H1 (cell line): Measurements from ENCODE around the gene SEC31A. TPM values are rescaled to one million over a fixed set of nuclear protein-coding genes. Genes with fewer than 3 reads are reported as not detected.

ENCODE experiments used
- CTCF ChIA-PET: fragments of 300-600 bp; sonication (Branson Sonifier 250); formaldehyde crosslinking; loops from one replicate; lab custom pipeline; 2021; ENCODE audit not compliant: partially characterized antibody; lab: Charles Lee
- POLR2A ChIA-PET: fragments of 300-600 bp; sonication (Branson Sonifier 250); formaldehyde crosslinking; loops from one replicate; lab custom pipeline; 2021; ENCODE audit warnings: inconsistent platforms; ENCODE audit not compliant: partially characterized antibody; lab: Charles Lee
- DNase-seq, 2 experiments: peaks; one replicate each; pipeline versions ENCODE4 v3.0.0 to v3.0.0-alpha.2; 2010 to 2022; ENCODE audit warnings: low spot score in 2 of 2, low read depth in 1 of 2, mixed read lengths in 1 of 2
- FAIRE-seq: peaks from 2 replicates; lab custom pipeline; 2011; peaks lifted over from hg19 to GRCh38; lab: Jason Lieb, UNC
- H2AFZ ChIP-seq: 2 replicates; pipeline ENCODE4 v1.8.1; 2012; ENCODE audit warnings: low read length, inconsistent platforms
- H2AK5ac ChIP-seq: 2 replicates; pipeline ENCODE4 v1.6.1; 2013; ENCODE audit warnings: low read depth, low read length
- H2BK120ac ChIP-seq: replicated peaks from 2 replicates; pipeline ENCODE3; 2013; ENCODE audit warnings: low read depth, low read length, inconsistent platforms
- H2BK12ac ChIP-seq: 2 replicates; pipeline ENCODE4 v1.6.1; 2013; ENCODE audit warnings: low read depth, low read length
- H2BK15ac ChIP-seq: 2 replicates; pipeline ENCODE4 v1.6.1; 2013; ENCODE audit warnings: low read length
- H2BK20ac ChIP-seq: 2 replicates; pipeline ENCODE4 v1.6.1; 2013; ENCODE audit warnings: low read length
- H2BK5ac ChIP-seq: 2 replicates; pipeline ENCODE4 v1.6.1; 2013; ENCODE audit warnings: low read depth, low read length
- H3K14ac ChIP-seq: 2 replicates; pipeline ENCODE4 v1.6.1; 2013; ENCODE audit warnings: inconsistent platforms; ENCODE audit not compliant: insufficient read length
- H3K18ac ChIP-seq: 2 replicates; pipeline ENCODE4 v1.6.1; 2013; ENCODE audit warnings: low read length; ENCODE audit errors: extremely low read depth
- H3K23ac ChIP-seq: 2 replicates; pipeline ENCODE4 v1.6.1; 2013; ENCODE audit warnings: inconsistent platforms; ENCODE audit not compliant: insufficient read length
- H3K23me2 ChIP-seq: 2 replicates; pipeline ENCODE4 v1.6.1; 2013; ENCODE audit warnings: low read depth, low read length
- H3K27ac ChIP-seq: 2 replicates; pipeline ENCODE4 v1.6.1; 2011; ENCODE audit warnings: low read depth, low read length, inconsistent platforms
- H3K27me3 ChIP-seq, 4 experiments: replicated peaks in 1 of 4; 1 replicate in 1 of 4; 2 replicates in 3 of 4; pipeline versions ENCODE4 v1.6.1 to v1.8.1; 2011 to 2013; ENCODE audit warnings: low read length in 3 of 4, mild to moderate bottlenecking in 3 of 4, inconsistent platforms in 2 of 4, mixed read lengths in 2 of 4, moderate library complexity in 1 of 4; ENCODE audit not compliant: control insufficient read depth in 3 of 4, insufficient read depth in 3 of 4; ENCODE audit errors: extremely low read depth in 1 of 4
- H3K36me3 ChIP-seq, 4 experiments: 2 replicates each; pipeline versions ENCODE4 v1.6.1 to v1.8.1; 2011 to 2013; ENCODE audit warnings: mild to moderate bottlenecking in 4 of 4, low read length in 3 of 4, moderate library complexity in 2 of 4, control low read depth in 1 of 4, inconsistent platforms in 1 of 4; ENCODE audit not compliant: insufficient read depth in 4 of 4, control insufficient read depth in 2 of 4
- H3K4ac ChIP-seq: replicated peaks from 2 replicates; pipeline ENCODE3; 2013; ENCODE audit warnings: low read length, low read depth, mixed read lengths, inconsistent platforms; ENCODE audit not compliant: insufficient read length
- H3K4me1 ChIP-seq, 4 experiments: replicated peaks in 1 of 4; 1 replicate in 1 of 4; 2 replicates in 3 of 4; pipeline versions ENCODE4 v1.6.1 to v1.8.1; 2011 to 2013; ENCODE audit warnings: low read length in 3 of 4, inconsistent platforms in 2 of 4, mixed read lengths in 1 of 4; ENCODE audit not compliant: insufficient read depth in 4 of 4, control insufficient read depth in 3 of 4
- H3K4me2 ChIP-seq, 2 experiments: 2 replicates each; pipeline versions ENCODE4 v1.6.1 to v1.8.1; 2011 to 2013; ENCODE audit warnings: low read depth in 2 of 2, low read length in 2 of 2, control low read depth in 1 of 2, inconsistent platforms in 1 of 2, mild to moderate bottlenecking in 1 of 2; ENCODE audit not compliant: insufficient read depth in 1 of 2
- H3K4me3 ChIP-seq, 4 experiments: fragments of 200-600, 300-600 bp in 1 of 4; sonication (generic), shearing (Covaris generic), sonication (Bioruptor Twin) in 1 of 4; 2 replicates each; pipeline versions ENCODE4 v1.5.1 to v1.8.1; 2011 to 2016; ENCODE audit warnings: low read length in 4 of 4, low read depth in 3 of 4, control low read depth in 2 of 4, inconsistent platforms in 2 of 4, mild to moderate bottlenecking in 2 of 4, mixed read lengths in 1 of 4, moderate library complexity in 1 of 4; ENCODE audit not compliant: insufficient read depth in 2 of 4; ENCODE audit errors: extremely low read depth in 1 of 4
- H3K56ac ChIP-seq: replicated peaks from 2 replicates; pipeline ENCODE3; 2013; ENCODE audit warnings: low read depth, mild to moderate bottlenecking, mixed read lengths, low read length, inconsistent platforms; ENCODE audit not compliant: insufficient read length
- H3K79me1 ChIP-seq: 2 replicates; pipeline ENCODE4 v1.6.1; 2013; ENCODE audit warnings: low read depth, low read length, control low read depth
- H3K79me2 ChIP-seq, 2 experiments: 2 replicates each; pipeline versions ENCODE4 v1.6.1 to v1.8.1; 2012 to 2013; ENCODE audit warnings: low read length in 2 of 2, mild to moderate bottlenecking in 2 of 2, inconsistent platforms in 1 of 2; ENCODE audit not compliant: insufficient read depth in 2 of 2, control insufficient read depth in 1 of 2
- H3K9ac ChIP-seq, 4 experiments: replicated peaks in 1 of 4; 1 replicate in 1 of 4; 2 replicates in 3 of 4; pipeline versions ENCODE4 v1.6.1 to v1.8.1; 2011 to 2013; ENCODE audit warnings: low read depth in 3 of 4, low read length in 3 of 4, control low read depth in 2 of 4, mild to moderate bottlenecking in 2 of 4, moderate library complexity in 2 of 4, inconsistent platforms in 1 of 4; ENCODE audit errors: extremely low read depth in 1 of 4
- H3K9me3 ChIP-seq, 2 experiments: 2 replicates each; pipeline versions ENCODE4 v1.6.1 to v1.8.1; 2012 to 2013; ENCODE audit warnings: mild to moderate bottlenecking in 2 of 2, moderate library complexity in 2 of 2, control low read depth in 1 of 2, inconsistent platforms in 1 of 2, low read depth in 1 of 2, low read length in 1 of 2, mixed read lengths in 1 of 2; ENCODE audit not compliant: insufficient read depth in 2 of 2
- H4K20me1 ChIP-seq, 2 experiments: replicated peaks in 1 of 2; 2 replicates each; pipeline versions ENCODE3 to v1.8.1; 2011 to 2013; ENCODE audit warnings: inconsistent platforms in 2 of 2, low read length in 2 of 2, mild to moderate bottlenecking in 1 of 2; ENCODE audit not compliant: insufficient read depth in 2 of 2, control insufficient read depth in 1 of 2
- H4K5ac ChIP-seq: 2 replicates; pipeline ENCODE4 v1.6.1; 2013; ENCODE audit warnings: low read length, low read depth, mixed read lengths, inconsistent platforms; ENCODE audit not compliant: insufficient read length
- H4K8ac ChIP-seq: 2 replicates; pipeline ENCODE4 v1.8.0; 2013; ENCODE audit warnings: mild to moderate bottlenecking, moderate library complexity, low read length, inconsistent platforms; ENCODE audit not compliant: insufficient read depth; ENCODE audit errors: extremely low read depth
- H4K91ac ChIP-seq: replicated peaks from 2 replicates; pipeline ENCODE3; 2013; ENCODE audit warnings: low read length, mixed read lengths, inconsistent platforms; ENCODE audit not compliant: insufficient read length
- CBX5 ChIP-seq: fragments of 300-800, 300-1000 bp; sonication (generic); IDR thresholded peaks from 2 replicates; pipeline ENCODE4 v1.7.1; 2016; ENCODE audit warnings: antibody characterized with exemption, low read length, low read depth
- GTF2F1 ChIP-seq: IDR thresholded peaks from 2 replicates; pipeline ENCODE4 v1.6.1; 2012; ENCODE audit warnings: low read depth, low read length, improper control_type of control experiment, borderline replicate concordance
- NRF1 ChIP-seq: IDR thresholded peaks from 2 replicates; pipeline ENCODE4 v1.6.1; 2011; ENCODE audit warnings: mild to moderate bottlenecking, low read depth, low read length, improper control_type of control experiment
- RAD21 ChIP-seq, 2 experiments: IDR thresholded peaks in 1 of 2; conservative IDR thresholded peaks in 1 of 2; 2 replicates each; pipeline ENCODE4 v1.6.1; 2011; ENCODE audit warnings: low read depth in 2 of 2, low read length in 2 of 2, improper control_type of control experiment in 1 of 2, inconsistent platforms in 1 of 2, mild to moderate bottlenecking in 1 of 2, moderate library complexity in 1 of 2
- RNF2 ChIP-seq: fragments of 200-900, 300-1000 bp; sonication (generic); IDR thresholded peaks from 2 replicates; pipeline ENCODE4 v1.7.1; 2016; ENCODE audit warnings: borderline replicate concordance, low read depth, mild to moderate bottlenecking, antibody characterized with exemption, low read length; ENCODE audit not compliant: poor library complexity, severe bottlenecking; ENCODE audit errors: missing control alignments
- SIRT6 ChIP-seq: IDR thresholded peaks from one replicate; pipeline ENCODE4 v1.7.1; 2012; ENCODE audit warnings: low read length, inconsistent platforms
- SIX5 ChIP-seq: IDR thresholded peaks from 2 replicates; pipeline ENCODE4 v1.6.1; 2011; ENCODE audit warnings: mild to moderate bottlenecking, low read depth, low read length
- TAF1 ChIP-seq: IDR thresholded peaks from 2 replicates; pipeline ENCODE4 v1.6.1; 2011; ENCODE audit warnings: mild to moderate bottlenecking, low read depth, low read length
- TCF12 ChIP-seq: IDR thresholded peaks from 2 replicates; pipeline ENCODE4 v1.6.1; 2011; ENCODE audit warnings: low read depth, mild to moderate bottlenecking, low read length
- WGBS, 2 experiments: shearing (Covaris generic) in 1 of 2; methylation state at CpG; one replicate each; pipeline versions ENCODE4 v1.1.6 to v1.1.7; 2013 to 2015; ENCODE audit warnings: low lambda C conversion rate in 2 of 2, mixed read lengths in 2 of 2, inconsistent platforms in 1 of 2, low coverage in 1 of 2, missing lambda C conversion rate in 1 of 2; ENCODE audit not compliant: insufficient replicate concordance in 2 of 2, insufficient coverage in 1 of 2, insufficient read length in 1 of 2; ENCODE audit errors: extremely low coverage in 1 of 2, missing lambda C conversion rate in 1 of 2; 5-methylcytosine and 5-hydroxymethylcytosine counted together
- polyA plus RNA-seq, 7 experiments: library from polyadenylated mRNA; depleted of rRNA in 3 of 7; stranded (reverse) in 5 of 7; unstranded in 2 of 7; fragments of >200 nt in 5 of 7; fragments of 200-250 nt in 2 of 7; gene quantifications; 1 replicate in 5 of 7; 2 replicates in 1 of 7; 4 replicates in 1 of 7; pipeline versions ENCODE4 v1.2.1 to v1.2.3, GENCODE V29; 2011 to 2013; ENCODE audit warnings: missing spikeins in 2 of 7, mixed read lengths in 2 of 7
- total RNA-seq: library from RNA; stranded (reverse); fragmentation: NEBNext Ultra II Directional; extraction: Animal tissue kit (Norgen Biotek cat#: 25700); gene quantifications from 2 replicates; pipeline ENCODE4 v1.2.1, GENCODE V29; 2021
- TF ChIP-seq, protein P1 (sequence below): IDR thresholded peaks from 2 replicates; pipeline ENCODE4 v1.6.1; 2011; ENCODE audit warnings: low read length, improper control_type of control experiment

The SEC31A gene
- total and polyA plus RNA-seq, 2 of the 8 experiments (the other 6 are each of a cell fraction or from before 2014, with no cell fraction given) = 112 to 125 TPM

DNA sequence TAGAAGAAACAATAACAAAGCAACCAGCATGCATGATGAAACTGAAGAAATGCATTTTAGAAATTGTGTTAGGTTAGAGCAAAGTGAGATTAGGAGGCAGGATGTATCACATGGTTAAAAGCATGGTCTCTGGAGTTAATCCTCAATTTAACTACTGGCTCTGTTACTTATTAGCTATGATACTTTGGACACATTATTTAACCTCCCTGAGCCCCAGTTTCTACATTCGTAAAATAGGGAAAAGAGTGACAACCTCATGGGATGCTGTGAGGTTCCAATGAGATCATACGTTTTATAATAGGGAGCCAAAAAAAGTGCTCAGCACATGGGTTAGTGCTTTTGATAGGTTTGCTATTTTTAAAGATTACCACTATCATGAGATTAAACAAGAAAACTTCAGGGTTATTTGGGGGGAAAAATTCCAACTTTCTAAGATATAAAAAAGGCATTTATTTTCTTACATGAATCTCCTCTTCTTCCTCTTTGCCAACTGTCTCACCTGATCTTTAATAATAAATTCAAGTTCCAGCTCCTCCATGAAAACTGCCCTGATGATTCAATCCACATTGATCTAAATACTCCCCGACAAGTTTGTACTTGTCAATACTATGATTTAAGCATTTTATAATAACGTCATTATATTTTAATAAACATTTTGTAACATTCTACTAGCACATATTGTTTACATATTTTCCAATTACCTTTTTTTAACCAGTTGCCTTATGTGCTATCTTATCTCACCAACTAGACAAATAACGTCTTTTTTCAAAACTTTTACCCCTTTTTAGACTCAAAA is 4.6 kb downstream of the SEC31A start:
- CTCF ChIA-PET = no interaction called here
- Histone ChIP-seq H3K18ac (no peak overlapping the region), H3K4me3 (no peak overlapping the region), H3K27me3 (no peaks in the 10 kb centered on the region), H4K91ac (no peak overlapping the region), H4K5ac (no peak overlapping the region), H3K23ac (no peak overlapping the region), H3K4ac (no peak overlapping the region), H3K79me2 (peaks cover 5 to 90% of the 10 kb centered on the region in 2 experiments), H3K9ac (no peak overlapping the region), H3K23me2 (no peaks in the 10 kb centered on the region; the same call in 1 of the 2 replicates), H2AFZ (no peak overlapping the region), H2BK120ac (no peak overlapping the region), H3K14ac (no peak overlapping the region), H3K4me2 (no peak overlapping the region), H2BK12ac (no peak overlapping the region), H4K20me1 (peaks cover 0 to 2% of the 10 kb centered on the region in 2 experiments), H2AK5ac (no peak overlapping the region), H3K9me3 (no peaks in the 10 kb centered on the region), H3K36me3 (no peaks in the 10 kb centered on the region; a peak in 1 of 8 replicates), H3K27ac (no peak overlapping the region), H2BK5ac (no peak overlapping the region), H2BK20ac (no peak overlapping the region), H4K8ac (no peak overlapping the region), H2BK15ac (no peak overlapping the region), H3K79me1 (0 out of 2 replicates have a peak, but pooled peaks cover 2% of the 10 kb centered on the region), H3K56ac (no peak overlapping the region), H3K4me1 (no peaks in the 10 kb centered on the region)
- POLR2A ChIA-PET = interaction anchor here (0.9 to 9.1 kb wide), 3 partner anchors 9 to 15 kb away, joined by 4 to 86 read pairs (median 8); partner anchors contain the start of gene THAP9
- 90% methylated on average over 5 of the region's 5 CpGs; no CpG with 5 or more reads in 1 of the 2 experiments for WGBS, 2 experiments
- FAIRE-seq = no peak
- DNase-seq = no peak
- TF ChIP-seq TAF1 = no peak
- TF ChIP-seq RAD21 (IDR thresholded peaks at IDR 0.05 in 1 of 2, conservative IDR thresholded peaks at IDR 0.05 in 1 of 2; ENCODE audit: low read depth in 2 of 2, low read length in 2 of 2) = no peak
- no peak for TF ChIP-seq TCF12
- no peak for TF ChIP-seq SIX5
- TF ChIP-seq NRF1 = no peak
- no peak for TF ChIP-seq CBX5
- no peak for TF ChIP-seq RNF2
- TF ChIP-seq GTF2F1 = no peak
- TF ChIP-seq SIRT6 = no peak
- TF ChIP-seq, protein P1, sequence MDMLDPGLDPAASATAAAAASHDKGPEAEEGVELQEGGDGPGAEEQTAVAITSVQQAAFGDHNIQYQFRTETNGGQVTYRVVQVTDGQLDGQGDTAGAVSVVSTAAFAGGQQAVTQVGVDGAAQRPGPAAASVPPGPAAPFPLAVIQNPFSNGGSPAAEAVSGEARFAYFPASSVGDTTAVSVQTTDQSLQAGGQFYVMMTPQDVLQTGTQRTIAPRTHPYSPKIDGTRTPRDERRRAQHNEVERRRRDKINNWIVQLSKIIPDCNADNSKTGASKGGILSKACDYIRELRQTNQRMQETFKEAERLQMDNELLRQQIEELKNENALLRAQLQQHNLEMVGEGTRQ = no peak
